Astrocyte (in vitro differentiated cells and primary cell): ENCODE results near the gene IFIT2. TPM values are rescaled to one million over a fixed set of nuclear protein-coding genes. Genes with fewer than 3 reads are reported as not detected.

Source experiments
- DNase-seq: peaks from one replicate; pipeline ENCODE4 v3.0.0-alpha.2; 2010; ENCODE audit warnings: low read depth
- FAIRE-seq: peaks from 2 replicates; lab custom pipeline; 2011; peaks lifted over from hg19 to GRCh38; lab: Jason Lieb, UNC
- H2AFZ ChIP-seq: 2 replicates; pipeline ENCODE4 v1.6.0; 2012; ENCODE audit warnings: low read depth, low read length, inconsistent platforms
- H3K27ac ChIP-seq: 2 replicates; pipeline ENCODE4 v1.5.1; 2011; ENCODE audit warnings: low read depth, low read length, inconsistent platforms
- H3K27me3 ChIP-seq: 2 replicates; pipeline ENCODE4 v1.6.0; 2011; ENCODE audit warnings: low read length, inconsistent platforms; ENCODE audit not compliant: insufficient read depth
- H3K36me3 ChIP-seq: 2 replicates; pipeline ENCODE4 v1.5.1; 2011; ENCODE audit warnings: low read length, inconsistent platforms; ENCODE audit not compliant: insufficient read depth
- H3K4me1 ChIP-seq: 2 replicates; pipeline ENCODE4 v1.5.1; 2011; ENCODE audit warnings: low read length, inconsistent platforms; ENCODE audit not compliant: insufficient read depth
- H3K4me2 ChIP-seq: 2 replicates; pipeline ENCODE4 v1.6.0; 2012; ENCODE audit warnings: low read length, inconsistent platforms
- H3K4me3 ChIP-seq: 2 replicates; pipeline ENCODE4 v1.5.1; 2011; ENCODE audit warnings: low read depth, mild to moderate bottlenecking, low read length, inconsistent platforms; ENCODE audit not compliant: insufficient read depth
- H3K79me2 ChIP-seq: 2 replicates; pipeline ENCODE4 v1.6.0; 2012; ENCODE audit warnings: mild to moderate bottlenecking, low read length, inconsistent platforms; ENCODE audit not compliant: insufficient read depth
- H3K9ac ChIP-seq: 2 replicates; pipeline ENCODE4 v1.6.0; 2012; ENCODE audit warnings: mild to moderate bottlenecking, low read length, inconsistent platforms
- H3K9me3 ChIP-seq: 2 replicates; pipeline ENCODE4 v1.5.1; 2012; ENCODE audit warnings: low read depth, mild to moderate bottlenecking, low read length, inconsistent platforms; ENCODE audit not compliant: insufficient read depth
- H4K20me1 ChIP-seq: 2 replicates; pipeline ENCODE4 v1.6.0; 2012; ENCODE audit warnings: low read length, inconsistent platforms; ENCODE audit not compliant: insufficient read depth
- H3K27ac Mint-ChIP-seq: one replicate; pipeline ENCODE4 v1.8.0; 2021; ENCODE audit warnings: mild to moderate bottlenecking, mixed read lengths; ENCODE audit not compliant: unreplicated experiment
- H3K27me3 Mint-ChIP-seq: one replicate; pipeline ENCODE4 v1.8.0; 2021; ENCODE audit warnings: low read depth, mixed read lengths; ENCODE audit not compliant: unreplicated experiment
- H3K36me3 Mint-ChIP-seq: one replicate; pipeline ENCODE4 v1.8.0; 2021; ENCODE audit warnings: low read depth, mixed read lengths; ENCODE audit not compliant: unreplicated experiment
- H3K4me1 Mint-ChIP-seq: one replicate; pipeline ENCODE4 v1.8.0; 2021; ENCODE audit warnings: low read depth, mixed read lengths; ENCODE audit not compliant: unreplicated experiment
- H3K4me3 Mint-ChIP-seq: one replicate; pipeline ENCODE4 v1.8.0; 2021; ENCODE audit warnings: mild to moderate bottlenecking, moderate library complexity, mixed read lengths; ENCODE audit not compliant: unreplicated experiment
- H3K9me3 Mint-ChIP-seq: one replicate; pipeline ENCODE4 v1.8.0; 2021; ENCODE audit warnings: mild to moderate bottlenecking, mixed read lengths; ENCODE audit not compliant: unreplicated experiment
- CTCF ChIP-seq: IDR thresholded peaks from 2 replicates; pipeline ENCODE4 v1.5.1; 2011; ENCODE audit warnings: low read depth, mild to moderate bottlenecking, inconsistent platforms, low read length, moderate library complexity; ENCODE audit not compliant: insufficient read depth
- EZH2 ChIP-seq: IDR thresholded peaks from 2 replicates; pipeline ENCODE4 v1.6.1; 2012; ENCODE audit warnings: mild to moderate bottlenecking, low read length, inconsistent platforms; ENCODE audit not compliant: insufficient read depth
- total RNA-seq: library from RNA; stranded (reverse); gene quantifications from 2 replicates; pipeline ENCODE4 v1.2.1, GENCODE V29; 2021

The IFIT2 gene
- total RNA-seq, 1 donor from 2014 or later = 36.0 TPM

GRCh38 chr10:89269433-89270152 is 32.3 kb upstream of the IFIT2 start:
- Histone ChIP-seq H3K9me3 (no peaks in the 10 kb centered on the region), H3K4me3 (no peak overlapping the region), H4K20me1 (no peaks in the 10 kb centered on the region), H3K79me2 (no peaks in the 10 kb centered on the region), H2AFZ (no peak overlapping the region), H3K27me3 (no peaks in the 10 kb centered on the region), H3K27ac (no peak overlapping the region), H3K36me3 (no peaks in the 10 kb centered on the region), H3K9ac (no peak overlapping the region), H3K4me2 (no peak overlapping the region), H3K4me1 (no peaks in the 10 kb centered on the region)
- Mint-ChIP-seq H3K9me3 (peaks cover 1% of the 10 kb centered on the region), H3K27me3 (no peaks in the 10 kb centered on the region), H3K36me3 (no peaks in the 10 kb centered on the region), H3K4me3 (no peak overlapping the region), H3K4me1 (peaks cover 2% of the 10 kb centered on the region), H3K27ac (no peak overlapping the region)
- no peak for TF ChIP-seq EZH2
- no peak for TF ChIP-seq CTCF
- FAIRE-seq (no peak), DNase-seq (no peak)

GRCh38 chr10:89270153-89270483 is 31.7 kb upstream of the IFIT2 start:
- Histone ChIP-seq H3K9ac (no peak overlapping the region), H3K9me3 (no peaks in the 10 kb centered on the region), H3K27ac (no peak overlapping the region), H3K4me3 (no peak overlapping the region), H3K4me2 (no peak overlapping the region), H3K79me2 (no peaks in the 10 kb centered on the region), H3K36me3 (no peaks in the 10 kb centered on the region), H3K4me1 (peaks cover 2% of the 10 kb centered on the region), H4K20me1 (no peaks in the 10 kb centered on the region), H2AFZ (no peak overlapping the region), H3K27me3 (no peaks in the 10 kb centered on the region)
- DNase-seq = no peak
- Mint-ChIP-seq H3K36me3 (no peaks in the 10 kb centered on the region), H3K27me3 (no peaks in the 10 kb centered on the region), H3K4me1 (peaks cover 7% of the 10 kb centered on the region), H3K27ac (no peak overlapping the region), H3K4me3 (no peak overlapping the region), H3K9me3 (peaks cover 1% of the 10 kb centered on the region)
- no peak for TF ChIP-seq CTCF
- TF ChIP-seq EZH2 = no peak
- no peak for FAIRE-seq

GRCh38 chr10:89271532-89271931 is 30.3 kb upstream of the IFIT2 start:
- H3K27ac ChIP-seq = no peak overlapping the region
- no peak overlapping the region for H3K9ac ChIP-seq
- H3K4me1 Mint-ChIP-seq = peaks cover 13% of the 10 kb centered on the region
- no peak for DNase-seq
- H3K36me3 Mint-ChIP-seq = no peaks in the 10 kb centered on the region
- H3K9me3 Mint-ChIP-seq = peaks cover 1% of the 10 kb centered on the region
- H3K9me3 ChIP-seq = no peaks in the 10 kb centered on the region
- H3K27me3 Mint-ChIP-seq = no peaks in the 10 kb centered on the region
- no peak for FAIRE-seq
- no peaks in the 10 kb centered on the region for H3K36me3 ChIP-seq
- no peak for TF ChIP-seq EZH2
- TF ChIP-seq CTCF = no peak
- no peaks in the 10 kb centered on the region for H3K27me3 ChIP-seq
- H3K4me3 ChIP-seq = no peak overlapping the region
- no peak overlapping the region for H3K4me2 ChIP-seq
- no peak overlapping the region for H2AFZ ChIP-seq
- H3K4me3 Mint-ChIP-seq = no peak overlapping the region
- no peak overlapping the region for H3K27ac Mint-ChIP-seq
- H4K20me1 ChIP-seq = no peaks in the 10 kb centered on the region
- no peaks in the 10 kb centered on the region for H3K79me2 ChIP-seq
- H3K4me1 ChIP-seq = peaks cover 5% of the 10 kb centered on the region
